Suprapubic skin (tissue), 4 donors: ENCODE results near the gene CDK19. TPM values are rescaled to one million over a fixed set of nuclear protein-coding genes. Genes with fewer than 3 reads are reported as not detected.

ENCODE experiments used
- DNase-seq, 2 donors: peaks; one replicate each; pipeline ENCODE4 v3.0.0-alpha.2; 2019; ENCODE audit warnings: low spot score in 2 of 2
- H3K27ac ChIP-seq: fragments of 200-600 bp; sonication (generic); one replicate; pipeline ENCODE4 v1.5.1; 2019
- H3K27me3 ChIP-seq: fragments of 200-600 bp; sonication (generic); one replicate; pipeline ENCODE4 v1.5.1; 2019
- H3K36me3 ChIP-seq: fragments of 200-600 bp; sonication (generic); one replicate; pipeline ENCODE4 v1.5.1; 2019
- H3K4me1 ChIP-seq: fragments of 200-600 bp; sonication (generic); one replicate; pipeline ENCODE4 v1.5.1; 2019
- H3K4me3 ChIP-seq: fragments of 200-600 bp; sonication (generic); one replicate; pipeline ENCODE4 v1.5.1; 2019; ENCODE audit warnings: mild to moderate bottlenecking
- H3K9me3 ChIP-seq: fragments of 200-600 bp; sonication (generic); one replicate; pipeline ENCODE4 v1.5.1; 2019
- CTCF ChIP-seq, 2 donors: fragments of 200-600 bp in 1 of 2; fragments of 450-650 bp in 1 of 2; sonication (generic) in 1 of 2; IDR thresholded peaks; one replicate each; pipeline ENCODE4 v1.5.1; 2016 to 2019; ENCODE audit warnings: antibody characterized with exemption in 2 of 2, mild to moderate bottlenecking in 1 of 2, moderate library complexity in 1 of 2
- EP300 ChIP-seq: sonication (generic); formaldehyde crosslinking; IDR thresholded peaks from one replicate; pipeline ENCODE4 v1.6.1; 2017; ENCODE audit warnings: antibody characterized with exemption
- POLR2A ChIP-seq, 2 donors: fragments of 450-650 bp; IDR thresholded peaks; one replicate each; pipeline ENCODE4 v1.6.1; 2017; ENCODE audit warnings: antibody characterized with exemption in 2 of 2, mild to moderate bottlenecking in 2 of 2, moderate library complexity in 2 of 2
- POLR2AphosphoS5 ChIP-seq, 3 donors: sonication (generic); formaldehyde crosslinking; IDR thresholded peaks; one replicate each; pipeline ENCODE4 v1.6.1; 2017; ENCODE audit warnings: antibody characterized with exemption in 3 of 3
- WGBS: methylation state at CpG from one replicate; pipeline ENCODE4 v1.1.5; 2018; 5-methylcytosine and 5-hydroxymethylcytosine counted together
- total RNA-seq, 4 donors: library from RNA; depleted of rRNA; stranded (reverse); fragments of >200 nt; gene quantifications; one replicate each; pipeline ENCODE4 v1.1.0, GENCODE V29; 2016

CDK19 gene
- total RNA-seq, 4 donors from 2014 or later: 14.1 to 20.6 (median 19.4) TPM

DNA sequence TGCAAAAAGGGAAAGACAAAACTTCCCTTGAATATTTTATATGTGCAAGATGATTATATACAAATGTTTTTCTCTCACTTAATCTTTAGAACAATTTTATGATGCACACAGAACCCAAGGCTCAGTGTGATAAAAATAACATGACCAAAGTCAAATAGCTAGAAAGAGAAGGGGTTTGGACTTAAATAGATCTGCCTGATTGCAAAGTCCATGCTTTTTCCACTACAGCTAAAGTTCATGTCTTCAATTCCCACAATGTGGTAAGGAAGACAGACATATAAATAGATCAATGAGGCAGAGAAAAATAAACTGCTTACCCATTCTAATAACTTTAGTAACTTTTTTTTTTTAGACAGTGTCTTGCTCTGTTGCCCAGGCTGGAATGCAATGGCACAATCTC is 143.8 kb downstream of the CDK19 start:
- DNase-seq: no peak
- TF ChIP-seq POLR2A (IDR thresholded peaks at IDR 0.05) (no peak), CTCF (IDR thresholded peaks at IDR 0.05) (no peak), POLR2AphosphoS5 (IDR thresholded peaks at IDR 0.05) (no peak), EP300 (no peak)
- H3K4me1 ChIP-seq: no peaks in the 10 kb centered on the region

DNA sequence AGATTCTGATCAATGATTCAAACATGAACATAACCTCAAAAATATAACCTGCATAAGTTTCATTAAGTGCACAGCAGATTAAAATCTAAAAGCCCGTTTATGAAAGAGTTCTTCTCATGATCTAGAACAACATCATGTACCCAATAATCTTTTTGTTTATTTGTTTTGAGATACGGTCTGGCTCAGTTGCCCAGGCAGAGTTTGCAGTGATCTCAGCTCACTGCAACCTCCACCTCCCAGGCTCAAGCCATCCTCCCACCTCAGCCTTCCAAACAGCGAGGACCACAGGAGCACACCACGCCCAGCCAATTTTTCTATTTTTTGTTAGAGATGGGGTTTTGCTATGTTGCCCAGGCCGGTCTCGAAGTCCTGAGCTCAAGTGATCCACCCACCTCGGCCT is 149.7 kb downstream of the CDK19 start:
- H3K27ac ChIP-seq: no peak overlapping the region
- no peaks in the 10 kb centered on the region for H3K36me3 ChIP-seq
- TF ChIP-seq EP300 (no peak), POLR2A (IDR thresholded peaks at IDR 0.05) (no peak), POLR2AphosphoS5 (IDR thresholded peaks at IDR 0.05) (no peak), CTCF (IDR thresholded peaks at IDR 0.05) (no peak)
- H3K9me3 ChIP-seq: no peaks in the 10 kb centered on the region
- no peak overlapping the region for H3K4me3 ChIP-seq
- 92% methylated on average over 7 of the region's 7 CpGs for WGBS
- no peak for DNase-seq
- no peaks in the 10 kb centered on the region for H3K27me3 ChIP-seq
- no peaks in the 10 kb centered on the region for H3K4me1 ChIP-seq

More for the DNA sequence above, 143.8 kb downstream of the CDK19 start:
- Histone ChIP-seq H3K4me3 (no peak overlapping the region), H3K27ac (no peak overlapping the region), H3K27me3 (no peaks in the 10 kb centered on the region), H3K36me3 (no peaks in the 10 kb centered on the region), H3K9me3 (no peaks in the 10 kb centered on the region)

GRCh38 chr6:110664933-110665332 is 150.3 kb downstream of the CDK19 start:
- no peak overlapping the region for H3K27ac ChIP-seq
- H3K9me3 ChIP-seq: no peaks in the 10 kb centered on the region
- H3K27me3 ChIP-seq: no peaks in the 10 kb centered on the region
- H3K4me1 ChIP-seq: no peaks in the 10 kb centered on the region
- DNase-seq: no peak
- no peak overlapping the region for H3K4me3 ChIP-seq
- TF ChIP-seq CTCF (IDR thresholded peaks at IDR 0.05) (no peak), EP300 (no peak), POLR2A (IDR thresholded peaks at IDR 0.05) (no peak), POLR2AphosphoS5 (IDR thresholded peaks at IDR 0.05) (no peak)
- WGBS: 65% methylated on average over 1 of the region's 1 CpG
- no peaks in the 10 kb centered on the region for H3K36me3 ChIP-seq

GRCh38 chr6:110662490-110663211 is 152.6 kb downstream of the CDK19 start:
- H3K9me3 ChIP-seq: no peaks in the 10 kb centered on the region
- no peaks in the 10 kb centered on the region for H3K36me3 ChIP-seq
- 70% methylated on average over 1 of the region's 1 CpG for WGBS
- no peak overlapping the region for H3K4me3 ChIP-seq
- H3K27ac ChIP-seq: no peak overlapping the region
- no peak for TF ChIP-seq CTCF (IDR thresholded peaks at IDR 0.05)
- no peak for DNase-seq
- no peaks in the 10 kb centered on the region for H3K27me3 ChIP-seq
- no peaks in the 10 kb centered on the region for H3K4me1 ChIP-seq

DNA sequence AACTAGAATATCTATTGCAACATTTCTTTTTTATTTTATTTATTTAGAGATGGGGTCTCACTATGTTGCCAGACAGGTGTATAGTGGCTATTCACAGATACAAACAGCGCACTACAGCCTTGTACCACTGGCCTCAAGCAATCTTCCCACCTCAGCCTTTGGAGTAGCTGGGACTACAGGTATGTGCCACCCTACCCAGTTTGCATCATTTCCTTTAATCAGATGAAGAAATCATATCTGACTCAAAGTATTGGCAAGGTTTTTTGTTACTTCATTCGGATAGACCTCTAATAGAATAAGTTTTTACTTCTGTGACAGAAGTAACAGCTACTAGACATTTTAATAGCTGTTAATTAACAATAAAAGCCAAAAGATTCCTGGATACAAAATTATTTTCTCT is 153.9 kb downstream of the CDK19 start:
- TF ChIP-seq POLR2AphosphoS5 (IDR thresholded peaks at IDR 0.05) (no peak), CTCF (IDR thresholded peaks at IDR 0.05) (no peak), EP300 (no peak), POLR2A (IDR thresholded peaks at IDR 0.05) (no peak)
- WGBS: 83% methylated on average over 2 of the region's 2 CpGs

More for the DNA sequence above, 153.9 kb downstream of the CDK19 start:
- H3K4me1 ChIP-seq: peaks cover under 1% of the 10 kb centered on the region
- H3K36me3 ChIP-seq: no peaks in the 10 kb centered on the region
- H3K9me3 ChIP-seq: no peaks in the 10 kb centered on the region
- no peaks in the 10 kb centered on the region for H3K27me3 ChIP-seq
- no peak overlapping the region for H3K4me3 ChIP-seq
- no peak for DNase-seq
- no peak overlapping the region for H3K27ac ChIP-seq
